GM19395 (cell line): ENCODE results near the gene GFRA1.
"Not testable (repeated sequence)": the region's sequence is repeated elsewhere in the genome, so short reads cannot be mapped to it uniquely, and the experiment has no call there.

Experiments used
- ATAC-seq: cut with Tn5 transposase; IDR thresholded peaks from one replicate; pipeline ENCODE4 v1.9.1; 2021; ENCODE audit warnings: mild to moderate bottlenecking, moderate library complexity; ENCODE audit not compliant: unreplicated experiment

GFRA1 gene

GRCh38 chr10:116079355-116079754 is 193.7 kb downstream of the GFRA1 start:
- ATAC-seq, result no peak

GRCh38 chr10:116076621-116077020 is 196.4 kb downstream of the GFRA1 start:
- ATAC-seq, result no peak

DNA sequence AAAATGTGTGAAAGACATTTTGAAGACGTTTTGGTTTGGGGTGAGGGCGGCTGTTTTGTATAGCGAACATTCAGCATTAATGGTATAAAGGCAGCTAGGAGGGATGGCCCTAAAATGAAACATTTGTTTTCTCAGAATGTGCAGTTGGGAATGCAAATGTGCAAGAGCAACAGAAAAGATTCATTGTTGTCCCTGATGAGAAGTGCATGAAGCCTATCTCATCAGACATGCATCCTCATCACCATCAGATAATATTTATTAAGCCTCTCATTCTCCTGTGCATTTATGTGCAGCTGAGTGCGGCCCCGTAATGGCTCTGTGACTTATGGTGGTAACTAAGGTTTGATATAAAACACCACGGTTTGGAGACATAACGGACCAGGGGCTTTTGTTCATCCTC is 199.5 kb downstream of the GFRA1 start:
- ATAC-seq, result no peak

- no peak for ATAC-seq
These were observed 200.0 kb downstream of the GFRA1 start for GRCh38 chr10:116073001-116073400.

- ATAC-seq, result no peak
These were observed 201.4 kb downstream of the GFRA1 start for GRCh38 chr10:116071453-116072148.

GRCh38 chr10:116070743-116071320 is 202.2 kb downstream of the GFRA1 start:
- ATAC-seq, result no peak

DNA sequence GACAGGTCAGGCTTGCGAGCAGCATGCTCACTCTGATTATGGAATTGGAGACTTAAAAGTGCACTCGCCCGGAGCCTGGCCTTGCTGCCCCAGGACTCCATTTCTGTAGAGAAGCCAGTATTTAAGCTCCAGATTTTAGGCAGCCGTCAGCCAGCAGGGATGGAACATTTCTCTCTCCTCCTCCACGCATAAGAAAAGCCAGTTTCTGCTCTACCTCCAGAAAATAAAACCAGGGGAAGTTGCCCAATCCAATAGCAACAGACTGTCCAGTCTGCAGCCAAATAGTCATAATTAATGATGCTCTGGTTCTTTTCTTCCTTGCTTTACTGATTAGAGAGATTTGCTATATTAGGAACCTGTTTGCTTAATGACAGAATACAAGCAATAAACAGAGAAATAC is 203.2 kb downstream of the GFRA1 start:
- no peak for ATAC-seq

DNA sequence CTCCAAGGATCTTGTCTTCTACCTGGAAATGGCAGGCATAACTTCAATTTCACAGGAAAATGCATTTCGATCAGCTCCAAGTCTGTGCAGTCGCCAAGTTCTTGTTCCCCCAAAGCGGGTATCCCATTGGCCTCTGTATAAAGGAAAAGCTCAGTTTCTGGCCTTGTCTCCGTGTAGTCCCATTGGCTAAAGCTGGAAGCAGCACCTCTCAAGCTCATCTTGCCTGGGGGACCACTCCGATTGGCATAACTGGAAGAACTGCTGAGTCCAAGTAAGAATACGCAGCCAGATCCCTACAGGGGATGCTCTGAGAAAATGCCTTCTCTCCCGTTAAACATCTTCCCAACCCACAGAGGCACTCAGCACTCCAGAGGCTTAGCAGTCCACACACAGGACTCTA is 205.2 kb downstream of the GFRA1 start:
- no peak for ATAC-seq

DNA sequence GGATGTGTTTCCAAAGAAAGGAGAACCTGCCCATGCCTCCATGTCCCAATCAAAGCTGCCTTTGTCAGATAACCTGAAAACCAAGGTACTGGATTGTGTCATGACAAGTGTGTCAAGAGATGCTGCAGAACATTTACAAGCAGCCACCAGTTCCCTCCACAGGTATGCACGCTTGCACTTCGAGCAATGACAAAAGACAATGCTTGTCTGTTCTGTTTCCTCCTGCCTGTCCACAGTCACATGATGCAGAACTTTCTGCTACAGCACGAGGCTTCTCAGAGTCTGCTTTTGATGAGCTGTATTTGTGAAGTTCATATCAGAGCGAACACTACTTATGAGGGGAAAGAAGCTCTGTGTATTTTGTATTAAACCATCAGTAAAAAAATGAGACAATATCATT is 209.9 kb downstream of the GFRA1 start:
- ATAC-seq, result no peak

DNA sequence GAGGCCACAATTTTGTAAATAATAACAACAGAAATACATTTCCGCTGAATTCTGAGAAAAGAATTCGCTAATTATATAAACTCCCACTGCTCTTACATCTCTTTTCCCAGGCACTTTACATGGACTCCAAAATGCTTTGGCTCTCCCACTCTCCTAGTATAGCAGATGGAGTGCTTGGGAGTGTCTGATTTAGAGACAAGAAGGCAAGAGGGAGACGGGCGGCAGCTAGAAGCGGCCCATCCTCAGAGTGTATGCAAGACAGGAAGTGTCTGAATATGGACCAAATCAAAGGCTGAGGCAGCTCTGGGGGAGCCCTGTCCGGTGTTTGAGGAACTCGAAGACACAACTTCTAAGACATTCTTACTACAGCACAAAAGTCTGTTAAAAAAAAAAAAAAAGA is 212.1 kb downstream of the GFRA1 start:
- no peak for ATAC-seq

DNA sequence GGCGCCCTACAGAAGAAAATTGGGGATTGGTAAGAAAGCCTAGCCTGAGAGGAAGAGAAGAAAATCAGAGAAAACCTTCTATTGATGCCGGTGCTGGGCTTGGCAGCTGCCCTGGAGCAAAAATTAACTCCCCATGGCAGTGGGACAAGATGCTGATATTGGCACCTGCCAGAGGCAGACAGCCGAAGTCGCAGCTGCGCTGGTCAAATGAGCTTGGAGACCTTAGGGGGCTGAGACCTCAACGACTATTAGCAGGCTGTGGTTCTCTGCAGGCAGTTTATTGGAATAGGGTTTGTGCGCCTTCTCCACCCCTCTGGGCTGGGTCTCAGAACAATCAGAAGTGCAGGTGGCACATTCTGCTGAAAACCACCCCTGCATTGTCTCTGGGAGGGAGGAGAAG is 213.7 kb downstream of the GFRA1 start:
- no peak for ATAC-seq

- no peak for ATAC-seq
These were observed 216.3 kb downstream of the GFRA1 start for GRCh38 chr10:116056445-116057293.

DNA sequence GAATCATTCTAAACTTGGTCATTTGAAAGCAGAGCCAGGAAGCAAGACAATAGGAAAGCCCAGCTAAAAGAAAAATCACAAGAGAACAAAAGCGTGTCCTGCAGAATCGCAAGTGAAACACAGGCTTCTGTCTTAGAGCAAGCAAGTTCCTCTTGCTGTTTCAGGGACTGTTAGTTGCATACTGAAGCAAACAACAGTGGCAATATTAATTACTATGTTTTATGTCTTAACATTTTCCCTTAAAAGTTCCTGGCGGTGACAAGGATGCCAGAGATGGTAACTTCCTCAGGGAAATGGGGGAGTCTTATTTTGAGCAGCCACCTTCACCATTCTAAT is 217.1 kb downstream of the GFRA1 start:
- no peak for ATAC-seq

- ATAC-seq, result no peak
These were observed 217.6 kb downstream of the GFRA1 start for GRCh38 chr10:116055252-116055916.

DNA sequence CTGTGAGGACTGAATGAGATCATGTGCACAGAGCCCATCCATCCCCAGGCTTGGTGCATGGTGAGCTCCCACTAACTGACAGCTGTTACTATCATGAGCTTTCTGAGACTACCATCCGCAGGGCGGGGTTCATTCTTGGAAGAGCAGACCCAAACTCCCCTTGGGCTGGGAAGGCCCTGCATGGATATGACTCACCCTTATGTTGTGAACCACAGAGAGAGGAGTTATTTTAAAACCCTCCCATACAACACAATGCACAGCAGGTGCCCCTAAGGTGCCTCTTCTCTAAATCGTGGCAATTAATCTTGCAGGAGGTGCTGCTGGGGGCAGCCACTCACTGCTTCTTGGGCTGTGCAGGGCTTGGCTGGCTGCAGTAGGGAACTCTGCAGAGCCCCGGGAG is 219.1 kb downstream of the GFRA1 start:
- ATAC-seq, result no peak

DNA sequence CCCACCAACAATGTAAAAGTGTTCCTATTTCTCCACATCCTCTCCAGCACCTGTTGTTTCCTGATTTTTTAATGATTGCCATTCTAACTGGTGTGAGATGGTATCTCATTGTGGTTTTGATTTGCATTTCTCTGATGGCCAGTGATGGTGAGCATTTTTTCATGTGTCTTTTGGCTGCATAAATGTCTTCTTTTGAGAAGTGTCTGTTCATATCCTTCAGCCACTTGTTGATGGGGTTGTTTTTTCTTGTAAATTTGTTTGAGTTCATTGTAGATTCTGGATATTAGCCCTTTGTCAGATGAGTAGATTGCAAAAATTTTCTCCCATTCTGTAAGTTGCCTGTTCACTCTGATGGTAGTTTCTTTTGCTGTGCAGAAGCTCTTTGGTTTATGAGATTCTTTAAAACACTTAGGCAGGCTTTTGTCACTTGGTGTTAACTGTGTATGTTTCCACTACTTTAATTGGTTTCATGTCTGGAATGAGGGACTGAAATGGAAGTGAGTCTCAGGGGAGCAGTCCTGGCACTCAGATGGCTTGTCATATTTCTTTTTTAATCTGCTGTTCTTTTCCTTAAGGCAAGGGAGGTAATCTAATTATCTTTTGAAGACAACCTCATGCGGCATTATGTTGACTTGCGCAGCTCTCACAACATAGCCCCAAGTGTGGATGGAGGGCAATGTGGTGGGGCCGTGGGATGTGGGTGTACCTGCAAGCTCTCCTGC is 219.8 kb downstream of the GFRA1 start:
- not testable (repeated sequence) for ATAC-seq

DNA sequence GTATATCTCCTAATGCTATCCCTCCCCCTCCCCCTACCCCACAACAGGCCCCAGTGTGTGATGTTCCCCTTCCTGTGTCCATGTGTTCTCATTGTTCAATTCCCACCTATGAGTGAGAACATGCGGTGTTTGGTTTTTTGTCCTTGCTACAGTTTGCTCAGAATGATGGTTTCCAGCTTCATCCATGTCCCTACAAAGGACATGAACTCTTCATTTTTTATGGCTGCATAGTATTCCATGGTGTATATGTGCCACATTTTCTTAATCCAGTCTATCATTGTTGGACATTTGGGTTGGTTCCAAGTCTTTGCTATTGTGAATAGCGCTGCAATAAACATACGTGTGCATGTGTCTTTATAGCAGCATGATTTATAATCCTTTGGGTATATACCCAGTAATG is 220.5 kb downstream of the GFRA1 start:
- not testable (repeated sequence) for ATAC-seq

DNA sequence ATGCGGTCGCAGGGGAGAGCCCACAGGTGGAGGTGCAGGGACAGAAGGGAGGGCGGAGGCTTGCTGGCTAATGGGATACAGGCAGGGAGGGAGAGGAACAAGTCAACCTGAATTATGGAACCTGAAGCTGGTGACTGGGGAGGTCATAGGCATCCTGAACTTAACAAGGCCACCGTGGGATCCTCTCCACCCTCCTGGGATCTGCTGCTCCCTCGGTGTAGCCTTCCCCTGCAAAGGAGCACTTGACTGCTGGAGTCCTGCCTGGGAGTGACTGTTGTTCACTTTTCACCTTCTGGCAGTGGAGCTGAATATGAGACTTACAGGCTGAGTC is 223.1 kb downstream of the GFRA1 start:
- ATAC-seq, result no peak

- no peak for ATAC-seq
These were observed 223.6 kb downstream of the GFRA1 start for GRCh38 chr10:116049158-116049973.
